ENCODE measurements around the gene CACNA1B.
"Not testable (repeated sequence)": the region's sequence is repeated elsewhere in the genome, so short reads cannot be mapped to it uniquely, and the experiment has no call there.

Gene CACNA1B

DNA sequence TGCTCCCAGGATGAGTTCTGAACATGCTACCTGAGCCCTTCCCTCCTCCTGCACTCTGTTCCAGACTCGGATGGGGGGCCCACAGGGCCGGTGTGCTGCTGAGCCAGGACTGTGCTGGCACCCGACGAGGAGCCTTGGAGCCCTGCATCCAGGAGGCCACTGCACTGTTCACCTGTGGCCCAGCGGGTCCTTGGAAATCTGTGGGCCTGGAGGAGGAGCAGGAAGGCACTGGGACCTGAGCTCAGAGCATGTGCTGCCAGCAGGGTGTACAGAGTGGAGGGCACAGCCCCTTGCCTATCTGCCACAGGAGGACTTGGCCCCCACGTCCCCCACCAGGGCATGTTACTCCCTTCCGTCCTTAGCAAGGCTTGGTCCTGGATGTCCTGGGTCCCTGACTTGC is 265.9 kb downstream of the CACNA1B start:
- not testable (repeated sequence) for DNase-seq (ENCODE audit: low read depth)

DNA sequence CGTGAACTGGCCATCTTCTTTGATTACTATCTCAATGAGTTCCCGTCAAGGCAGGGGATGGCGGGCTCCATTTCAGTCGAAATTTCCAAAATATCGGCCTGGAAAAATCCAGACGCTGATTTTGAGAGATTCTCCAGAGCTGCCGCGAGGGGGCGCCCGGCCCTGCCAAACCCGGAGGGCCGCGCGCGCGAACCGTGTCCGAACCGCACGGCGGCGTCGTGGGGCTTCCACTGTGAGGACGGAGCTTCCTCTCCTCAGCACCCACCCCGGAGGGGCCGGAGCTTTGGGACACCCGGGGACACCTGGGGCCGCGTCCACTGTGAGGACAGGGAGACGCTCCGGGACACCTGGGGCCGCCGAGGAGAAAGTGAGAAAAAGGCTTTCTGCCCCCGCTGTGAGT is 270.0 kb downstream of the CACNA1B start:
- DNase-seq (ENCODE audit: low read depth): peak; percentile 39

DNA sequence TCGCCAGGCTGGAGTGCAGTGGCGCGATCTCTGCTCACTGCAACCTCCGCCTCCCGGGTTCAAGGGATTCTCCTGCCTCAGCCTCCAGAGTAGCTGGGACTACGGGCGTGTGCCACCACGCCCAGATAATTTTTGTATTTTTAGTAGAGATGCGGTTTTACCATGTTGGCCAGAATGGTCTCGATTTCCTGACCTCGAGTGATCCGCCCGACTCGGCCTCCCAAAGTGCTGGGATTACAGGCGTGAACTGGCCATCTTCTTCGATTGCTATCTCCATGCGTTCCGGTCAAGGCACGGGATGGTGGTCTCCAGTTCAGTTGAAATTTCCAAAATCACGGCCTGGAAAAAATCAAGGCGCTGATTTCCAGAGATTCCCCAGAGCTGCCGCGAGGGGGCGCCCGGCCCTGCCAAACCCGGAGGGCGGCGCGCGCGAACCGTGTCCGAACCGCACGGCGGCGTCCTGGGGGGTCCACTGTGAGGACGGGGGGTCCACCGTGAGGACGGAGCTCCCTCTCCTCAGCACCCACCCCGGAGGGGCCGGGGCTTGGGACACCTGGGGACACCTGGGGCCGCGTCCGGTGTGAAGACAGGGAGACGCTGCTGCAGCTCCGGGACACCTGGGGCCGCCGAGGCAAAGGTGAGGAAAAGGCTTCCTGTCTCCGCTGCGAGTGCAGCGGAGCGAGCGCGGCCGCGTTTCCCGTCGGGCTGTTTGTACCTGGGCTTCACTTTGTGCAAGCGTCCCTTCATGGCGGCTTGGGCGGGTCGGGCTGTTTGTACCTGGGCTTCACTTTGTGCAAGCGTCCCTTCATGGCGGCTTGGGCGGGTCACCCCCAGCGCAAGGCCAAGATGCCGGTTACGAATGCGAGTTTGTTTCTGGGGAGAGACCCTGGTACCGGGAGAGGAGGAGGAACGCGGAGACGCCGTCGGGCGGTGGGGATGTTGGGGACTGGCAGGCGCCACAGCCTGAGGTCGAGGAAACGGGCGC is 272.4 kb downstream of the CACNA1B start:
- DNase-seq (ENCODE audit: low read depth): peak; percentile 12

DNA sequence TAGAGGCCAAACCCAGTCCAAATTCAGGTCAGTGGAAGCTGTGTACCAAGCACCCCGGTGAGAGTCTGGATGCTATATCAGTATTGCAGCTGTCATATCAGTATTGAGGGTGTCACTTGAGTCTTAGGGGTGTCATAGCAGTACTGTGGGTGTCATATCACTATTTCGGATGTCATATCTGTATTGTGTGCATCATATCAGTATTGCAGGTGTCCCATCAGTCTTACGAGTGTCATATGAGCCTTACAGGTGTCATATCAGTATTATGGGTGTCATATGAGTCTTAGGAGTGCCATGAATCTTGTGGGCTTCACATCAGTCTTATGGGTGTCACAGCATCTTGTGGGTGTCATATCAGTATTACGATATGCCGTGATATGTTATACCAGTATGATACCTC is 278.2 kb downstream of the CACNA1B start:
- not testable (repeated sequence) for DNase-seq (ENCODE audit: low read depth)

DNA sequence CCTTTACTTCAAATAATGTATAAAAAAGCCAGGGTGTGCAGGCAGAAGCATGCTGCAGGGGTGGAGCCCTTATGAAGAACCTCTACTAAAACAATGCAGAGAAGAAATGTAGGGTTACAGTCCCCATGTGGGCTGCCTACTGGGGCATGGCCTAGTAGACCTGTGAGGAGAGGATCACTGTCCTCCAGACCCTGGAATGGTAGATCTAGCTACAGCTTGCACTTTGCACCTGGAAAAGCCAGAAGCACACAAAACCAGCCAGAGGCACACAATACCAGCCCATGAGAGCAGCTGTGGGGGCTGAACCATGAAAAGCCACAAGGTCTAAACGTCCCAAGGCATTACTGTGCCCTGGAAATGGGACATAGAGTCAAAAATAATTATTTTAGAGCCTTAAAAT is 289.2 kb downstream of the CACNA1B start:
- not testable (repeated sequence) for DNase-seq (ENCODE audit: low read depth)

Measured in activated T-cell treated with anti-CD3 and anti-CD28 coated beads for 48 hours (primary cell).